Activated CD4-positive, alpha-beta T cell treated with anti-CD3 and anti-CD28 coated beads for 24 hours (primary cell): ENCODE data around the gene HSD11B2.

Source experiments
- DNase-seq, 2 donors: peaks; one replicate each; pipeline ENCODE4 v3.0.0-alpha.2; 2020; ENCODE audit warnings: low read depth in 2 of 2

The HSD11B2 gene

DNA sequence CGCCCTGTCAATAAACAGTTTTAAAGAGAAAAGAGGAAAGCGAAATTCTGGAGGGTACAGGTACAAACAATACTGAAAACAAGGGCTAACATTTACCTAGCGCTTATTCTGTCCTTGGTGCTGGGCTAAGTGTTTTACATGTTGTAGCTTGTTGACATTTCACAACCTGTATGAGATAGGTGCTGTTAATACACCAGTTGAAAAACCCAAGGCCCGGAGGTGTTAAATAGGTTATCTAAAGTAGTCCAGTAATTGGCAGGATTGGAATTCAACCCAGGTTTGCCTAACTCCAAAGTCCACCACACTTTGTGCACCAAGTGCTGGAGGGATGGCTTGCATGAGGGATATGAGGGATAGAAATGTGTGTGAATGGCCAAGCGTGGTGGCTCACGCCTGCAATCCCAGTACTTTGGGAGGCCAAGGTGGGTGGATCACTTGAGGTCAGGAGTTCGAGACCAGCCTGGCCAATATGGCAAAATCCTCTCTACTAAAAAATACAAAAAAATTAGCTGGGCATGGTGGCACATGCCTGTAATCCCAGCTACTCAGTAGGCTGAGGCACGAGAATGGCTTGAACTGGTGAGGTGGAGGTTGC, 47.1 kb downstream of the HSD11B2 start:
- no peak for DNase-seq

DNA sequence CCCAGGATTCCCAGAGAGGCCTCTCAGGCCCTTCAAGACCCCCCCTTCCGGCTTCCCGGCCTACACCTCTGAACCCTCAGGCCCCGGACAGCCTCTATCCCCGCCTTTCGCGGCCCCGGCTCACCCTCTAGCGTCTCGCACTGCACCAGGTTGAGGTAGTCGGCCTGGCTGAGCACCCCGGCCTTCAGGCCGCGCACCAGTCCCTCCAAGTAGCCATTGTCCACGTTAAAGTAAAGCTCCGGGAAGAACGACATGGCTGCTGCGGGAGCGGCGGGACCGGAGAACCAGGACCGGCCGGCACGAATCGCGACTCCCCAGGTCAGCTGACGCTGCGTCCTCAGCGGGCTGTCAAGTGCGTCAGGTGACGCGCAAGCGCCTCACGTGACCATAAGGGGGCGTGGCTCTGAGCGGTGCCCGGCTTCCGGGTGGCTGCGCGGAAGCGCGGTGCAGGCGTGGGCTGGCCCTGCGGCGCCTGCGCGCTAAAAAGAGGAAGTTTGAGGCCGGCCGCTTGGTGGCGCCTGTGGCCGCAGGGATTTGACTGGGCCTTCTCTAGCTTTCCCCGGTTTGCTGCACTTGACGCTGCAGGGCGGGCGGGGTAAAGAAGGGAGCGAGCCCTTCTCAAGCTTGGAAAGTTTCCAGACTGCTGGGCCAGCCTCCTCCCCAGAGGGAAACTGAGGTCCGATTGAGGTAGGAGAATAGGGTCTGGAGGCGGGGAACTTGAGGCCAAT, 50.1 kb downstream of the HSD11B2 start, which contains the start of gene ATP6V0D1:
Gene ATP6V0D1 (minus strand): TSS at position 325 of the 728 bp plus-strand sequence. CDS start 71 bp downstream, at position 254.
- DNase-seq = peak; percentile 97 to 98

DNA sequence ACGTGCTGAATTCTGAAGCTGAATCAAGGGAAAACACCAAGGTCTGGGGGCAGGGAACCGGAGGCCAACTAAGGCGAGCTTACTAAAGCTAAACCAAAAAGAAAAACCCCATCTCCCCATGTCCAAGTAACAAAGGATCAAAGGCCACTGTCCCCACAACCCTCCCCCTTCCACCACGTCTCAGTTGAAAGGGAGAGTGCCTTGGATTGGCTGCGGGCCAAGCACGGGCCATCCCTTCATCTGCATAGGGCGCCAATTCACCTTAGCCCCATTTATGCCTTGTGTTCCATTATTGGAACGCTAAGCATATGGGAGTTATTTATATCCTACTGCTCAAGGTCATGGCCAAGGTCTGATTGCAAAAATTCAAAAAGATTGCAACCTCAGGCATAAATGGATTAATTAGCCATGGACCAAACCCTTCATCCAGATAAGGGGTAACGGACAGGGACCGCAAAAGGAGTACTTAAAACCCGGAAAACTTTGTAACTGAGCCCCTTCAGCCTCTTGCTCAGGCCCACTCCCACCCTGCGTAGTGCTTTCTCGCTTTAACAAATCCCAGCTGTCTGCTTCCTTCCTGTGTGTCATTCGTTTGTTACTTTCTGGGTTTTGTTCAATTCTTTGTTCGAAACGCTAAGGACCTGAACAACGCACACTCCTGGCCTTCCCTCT, 50.8 kb downstream of the HSD11B2 start:
- peak in 1 of 2 donors; percentile 39 for DNase-seq

DNA sequence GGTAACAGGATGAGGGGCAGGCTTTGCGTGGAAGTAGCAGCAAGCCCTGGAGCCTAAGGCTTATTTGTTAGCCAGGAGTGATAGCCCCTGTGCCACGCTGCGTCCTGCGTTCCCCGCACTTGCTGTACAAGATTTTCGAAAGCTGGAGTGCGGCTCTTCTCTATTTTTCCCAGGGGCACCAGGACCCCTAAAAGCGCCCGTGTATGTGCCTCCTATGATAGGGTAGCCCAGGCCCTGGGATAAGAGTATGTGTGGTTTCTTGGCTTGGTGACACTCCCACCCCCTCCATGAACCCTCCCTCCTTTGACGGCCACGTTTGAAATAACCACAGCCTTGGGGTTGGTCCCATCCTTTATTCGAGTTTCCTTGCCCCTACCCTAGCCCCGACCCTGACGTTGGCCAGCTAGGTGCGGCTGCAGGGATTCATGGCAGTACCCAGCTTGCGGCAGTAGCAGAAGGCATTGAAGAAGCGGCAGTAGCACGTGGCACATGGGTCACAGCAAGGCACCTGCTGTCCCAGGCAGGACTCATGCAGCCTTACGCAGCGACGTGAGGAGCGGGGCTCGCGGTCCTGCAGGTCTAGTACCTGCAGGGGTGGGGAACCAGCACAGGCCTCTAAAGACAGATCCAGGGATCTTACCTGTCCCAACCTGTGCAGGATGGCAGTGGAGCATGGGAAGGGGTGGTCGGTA, 51.5 kb downstream of the HSD11B2 start:
- no peak for DNase-seq

- DNase-seq = no peak
These were observed 52.2 kb downstream of the HSD11B2 start, which contains the start of gene AGRP for GRCh38 chr16:67483150-67483549. Gene AGRP (minus strand): TSS chr16:67483547. CDS start chr16:67483398, 149 bp downstream.

DNA sequence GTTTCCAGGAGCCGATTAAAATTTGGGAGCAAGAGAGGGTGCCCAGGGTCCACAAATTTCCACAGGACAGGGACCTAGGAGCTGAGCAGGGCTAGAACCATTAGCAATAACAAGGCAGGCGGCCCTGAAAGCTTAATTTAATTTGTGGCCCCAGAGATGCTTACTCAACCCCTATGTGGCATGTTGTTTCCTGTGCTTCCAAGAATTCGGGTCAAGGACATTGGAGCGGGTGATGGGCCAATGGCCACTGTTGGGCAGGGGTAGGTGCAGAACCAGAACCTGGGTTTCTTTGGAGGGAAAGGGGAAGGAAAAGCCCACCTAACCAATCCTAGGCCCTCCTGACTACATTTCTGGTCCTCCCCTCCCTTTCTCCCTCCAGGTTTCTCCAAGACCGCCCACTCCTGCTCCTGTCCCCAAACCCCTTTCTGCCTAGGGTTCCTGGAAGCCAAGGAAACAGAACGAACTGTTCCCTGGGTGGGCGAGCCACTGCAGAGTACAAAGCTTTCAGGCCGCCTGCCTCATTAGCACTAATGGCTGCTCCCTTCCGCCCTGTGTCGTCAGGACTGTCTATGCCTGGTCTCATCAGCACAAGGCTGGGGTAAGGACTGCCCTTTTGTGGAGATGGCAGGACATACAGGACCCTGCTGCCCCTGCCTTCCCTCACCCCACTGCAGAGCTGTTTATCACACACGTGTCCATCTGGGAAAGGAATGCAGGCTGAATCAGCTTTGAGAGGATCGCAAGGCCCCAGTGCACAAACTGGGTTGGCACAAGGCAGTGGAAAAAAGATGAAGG, 53.0 kb downstream of the HSD11B2 start:
- no peak for DNase-seq

GRCh38 chr16:67486805-67487204, 55.9 kb downstream of the HSD11B2 start:
- no peak for DNase-seq
